GM12878 (cell line): ENCODE data around the gene AP1AR. TPM values are rescaled to one million over a fixed set of nuclear protein-coding genes. Genes with fewer than 3 reads are reported as not detected.

Source experiments
- ATAC-seq: fragments of 200-7000 bp; cut with Tn5 transposase; 3 replicates; pipeline ENCODE4 v1.9.1; 2020; ENCODE audit warnings: mild to moderate bottlenecking, moderate library complexity
- BruUV-seq: library from RNA; stranded (reverse); fragments of 400-500 nt; replicated peaks from 2 replicates; lab custom pipeline; 2021; lab: Mats Ljungman, UMichigan
- CTCF ChIA-PET: fragments of 300-600 bp; sonication (Branson Sonifier 250); formaldehyde crosslinking; extraction: SDS; loops from one replicate; lab custom pipeline; 2021; ENCODE audit warnings: inconsistent platforms; lab: Yijun Ruan, JAX
- POLR2A ChIA-PET: fragments of 350-600 bp; formaldehyde crosslinking; extraction: SDS; loops from one replicate; lab custom pipeline; 2021; ENCODE audit warnings: inconsistent platforms; lab: Charles Lee
- RAD21 ChIA-PET: fragments of 300-600 bp; sonication (Branson Sonifier 250); formaldehyde crosslinking; loops from one replicate; lab custom pipeline; 2023; ENCODE audit warnings: antibody characterized with exemption; ENCODE audit not compliant: unreplicated experiment; lab: Charles Lee
- SMC1A ChIA-PET: fragments of 300-600 bp; sonication (Branson Sonifier 250); formaldehyde crosslinking; loops from one replicate; lab custom pipeline; 2023; ENCODE audit not compliant: unreplicated experiment, uncharacterized antibody; lab: Charles Lee
- DNase-seq: peaks from one replicate; pipeline ENCODE4 v3.0.0-alpha.2; 2011; ENCODE audit warnings: low read depth, low spot score
- FAIRE-seq: peaks from 3 replicates; lab custom pipeline; 2011; peaks lifted over from hg19 to GRCh38; lab: Jason Lieb, UNC
- H2AFZ ChIP-seq: 2 replicates; pipeline ENCODE4 v1.6.0; 2011; ENCODE audit warnings: low read depth, low read length, control low read depth; ENCODE audit not compliant: control insufficient read depth
- H3K27ac ChIP-seq: 2 replicates; pipeline ENCODE4 v1.5.1; 2011; ENCODE audit warnings: control low read depth; ENCODE audit not compliant: control insufficient read depth, insufficient read depth
- H3K27me3 ChIP-seq, 2 experiments: replicated peaks in 1 of 2; 2 replicates each; pipeline versions ENCODE4 v1.6.0 to v1.6.1; 2011; ENCODE audit warnings: low read length in 1 of 2; ENCODE audit not compliant: control insufficient read depth in 2 of 2, insufficient read depth in 2 of 2
- H3K36me3 ChIP-seq, 2 experiments: 2 replicates each; pipeline ENCODE4 v1.5.1; 2011; ENCODE audit warnings: low read length in 1 of 2; ENCODE audit not compliant: control insufficient read depth in 2 of 2, insufficient read depth in 2 of 2
- H3K4me1 ChIP-seq: 2 replicates; pipeline ENCODE4 v1.6.1; 2011; ENCODE audit warnings: mild to moderate bottlenecking, low read length, moderate library complexity, mixed read lengths; ENCODE audit not compliant: control insufficient read depth, insufficient read depth
- H3K4me2 ChIP-seq: 2 replicates; pipeline ENCODE4 v1.6.0; 2011; ENCODE audit warnings: control low read depth; ENCODE audit not compliant: control insufficient read depth, insufficient read depth
- H3K4me3 ChIP-seq: fragments of 200-600 bp; sonication (generic); 2 replicates; pipeline ENCODE4 v1.5.1; 2016
- H3K79me2 ChIP-seq: 2 replicates; pipeline ENCODE4 v1.6.0; 2011; ENCODE audit warnings: low read length; ENCODE audit not compliant: control insufficient read depth, insufficient read depth
- H3K9ac ChIP-seq: 2 replicates; pipeline ENCODE4 v1.8.0; 2011; ENCODE audit warnings: low read length, control low read depth, mixed read lengths; ENCODE audit not compliant: control insufficient read depth, insufficient read depth
- H3K9me3 ChIP-seq: replicated peaks from 3 replicates; pipeline ENCODE4 v1.5.1; 2011; ENCODE audit warnings: mild to moderate bottlenecking, low read length; ENCODE audit not compliant: control insufficient read depth, insufficient read depth
- H4K20me1 ChIP-seq: 2 replicates; pipeline ENCODE4 v1.6.0; 2011; ENCODE audit not compliant: control insufficient read depth, insufficient read depth
- ATF3 ChIP-seq: IDR thresholded peaks from 2 replicates; pipeline ENCODE4 v1.6.1; 2011; ENCODE audit warnings: low read depth, mild to moderate bottlenecking, low read length, moderate library complexity, borderline replicate concordance; ENCODE audit errors: extremely low read depth
- BCLAF1 ChIP-seq: fragments of 450-650 bp; IDR thresholded peaks from 2 replicates; pipeline ENCODE4 v1.6.1; 2017; ENCODE audit warnings: antibody characterized with exemption, mild to moderate bottlenecking, moderate library complexity
- E4F1 ChIP-seq: fragments of 450-650 bp; IDR thresholded peaks from 2 replicates; pipeline ENCODE4 v1.6.1; 2018; ENCODE audit warnings: borderline replicate concordance, mild to moderate bottlenecking; ENCODE audit not compliant: partially characterized antibody
- EGR1 ChIP-seq, 2 experiments: IDR thresholded peaks; 1 replicate in 1 of 2; 2 replicates in 1 of 2; pipeline ENCODE4 v1.6.1; 2011 to 2012; ENCODE audit warnings: low read depth in 2 of 2, low read length in 2 of 2, borderline replicate concordance in 1 of 2, mild to moderate bottlenecking in 1 of 2, moderate library complexity in 1 of 2
- HDAC2 ChIP-seq: fragments of 200-600 bp; sonication (generic); IDR thresholded peaks from 2 replicates; pipeline ENCODE4 v1.6.1; 2017
- HDGF ChIP-seq: fragments of 450-650 bp; IDR thresholded peaks from 2 replicates; pipeline ENCODE4 v1.6.1; 2016; ENCODE audit warnings: antibody characterized with exemption
- MTA2 ChIP-seq: fragments of 450-650 bp; IDR thresholded peaks from 2 replicates; pipeline ENCODE4 v1.6.1; 2016; ENCODE audit warnings: low read depth, mild to moderate bottlenecking, moderate library complexity
- NFYA ChIP-seq: IDR thresholded peaks from 2 replicates; pipeline ENCODE4 v1.6.1; 2011; ENCODE audit warnings: low read depth, mild to moderate bottlenecking, low read length, improper control_type of control experiment, borderline replicate concordance
- RAD21 ChIP-seq: IDR thresholded peaks from 2 replicates; pipeline ENCODE4 v1.6.1; 2011; ENCODE audit warnings: mild to moderate bottlenecking, low read depth, low read length, moderate library complexity; ENCODE audit not compliant: insufficient read depth
- RAD51 ChIP-seq: fragments of 450-650 bp; IDR thresholded peaks from 2 replicates; pipeline ENCODE4 v1.6.1; 2016; ENCODE audit warnings: moderate library complexity, mild to moderate bottlenecking, inconsistent platforms
- SMAD1 ChIP-seq: fragments of 450-650 bp; IDR thresholded peaks from 2 replicates; pipeline ENCODE4 v1.6.1; 2018; ENCODE audit warnings: mild to moderate bottlenecking, low read depth; ENCODE audit not compliant: partially characterized antibody
- SUPT20H ChIP-seq: IDR thresholded peaks from 2 replicates; pipeline ENCODE4 v1.6.1; 2011; ENCODE audit warnings: low read depth, mild to moderate bottlenecking, low read length, moderate library complexity, borderline replicate concordance; ENCODE audit not compliant: control insufficient read depth
- ZBTB40 ChIP-seq: fragments of 450-650 bp; IDR thresholded peaks from 2 replicates; pipeline ENCODE4 v1.6.1; 2016; ENCODE audit warnings: mild to moderate bottlenecking, moderate library complexity, borderline replicate concordance
- ZNF622 ChIP-seq: fragments of 450-650 bp; IDR thresholded peaks from 2 replicates; pipeline ENCODE4 v1.6.1; 2017; ENCODE audit warnings: mild to moderate bottlenecking, inconsistent platforms
- WGBS: methylation state at CpG from one replicate; pipeline ENCODE4 v1.1.6; 2016; ENCODE audit warnings: low lambda C conversion rate; ENCODE audit not compliant: insufficient replicate concordance, insufficient coverage; ENCODE audit errors: missing lambda C conversion rate; 5-methylcytosine and 5-hydroxymethylcytosine counted together
- in situ Hi-C: fragments of 300-500 bp; cut with MboI; formaldehyde crosslinking; loops from 9 replicates; pipeline ENCODE4 v1.14.3; 2018; ENCODE audit warnings: mixed read lengths
- intact Hi-C: fragments of 100-400 bp; cut with micrococcal nuclease; formaldehyde crosslinking; loops from one replicate; pipeline ENCODE4 v1.14.2; 2022; ENCODE audit not compliant: unreplicated experiment
- polyA plus RNA-seq, 11 experiments: library from polyadenylated mRNA; depleted of rRNA in 4 of 11; unstranded in 6 of 11; stranded (reverse) in 5 of 11; fragments of >200 nt; fragmentation: Nextera tagmentation in 4 of 11; fragmentation: Illumina TruSeq in 1 of 11; extraction: Ambion mirVana in 4 of 11; extraction: Trizol in 1 of 11; gene quantifications; 1 replicate in 1 of 11; 2 replicates in 10 of 11; pipeline versions ENCODE4 v1.2.1 to v1.2.3, GENCODE V29; 2011 to 2016; ENCODE audit warnings: inconsistent platforms in 2 of 11, missing spikeins in 2 of 11, low read depth in 1 of 11
- total RNA-seq, 4 experiments: library from RNA; depleted of rRNA in 3 of 4; stranded (reverse); fragments of >200 nt in 3 of 4; fragmentation: Illumina TruSeq in 1 of 4; extraction: Trizol in 1 of 4; gene quantifications; 2 replicates each; pipeline versions ENCODE4 v1.2.1 to v1.2.3, GENCODE V29; 2013 to 2021

The AP1AR gene
- total and polyA plus RNA-seq, 10 of the 15 experiments (the other 5 are each of a cell fraction or from before 2014, with no cell fraction given) = 5.6 to 29.1 (median 16.3) TPM

GRCh38 chr4:112270051-112270450 is 38.5 kb downstream of the AP1AR start:
- Histone ChIP-seq H3K4me3 (no peak overlapping the region), H3K27ac (no peak overlapping the region), H3K9ac (no peak overlapping the region; the same call in 1 of the 2 replicates), H3K79me2 (peaks cover 21% of the 10 kb centered on the region), H2AFZ (no peak overlapping the region), H4K20me1 (no peaks in the 10 kb centered on the region), H3K4me2 (no peak overlapping the region), H3K27me3 (no peaks in the 10 kb centered on the region), H3K9me3 (no peaks in the 10 kb centered on the region), H3K4me1 (peaks cover 5% of the 10 kb centered on the region), H3K36me3 (peaks cover 2 to 4% of the 10 kb centered on the region in 2 experiments)
- no peak for TF ChIP-seq ZBTB40
- no peak for TF ChIP-seq RAD51
- TF ChIP-seq ZNF622 = no peak
- TF ChIP-seq HDAC2 = no peak
- no peak for TF ChIP-seq ATF3
- no peak for TF ChIP-seq SUPT20H
- no peak for TF ChIP-seq EGR1 (IDR thresholded peaks at IDR 0.05; ENCODE audit: borderline replicate concordance in 1 of 2, low read depth in 2 of 2, low read length in 2 of 2)
- no peak for TF ChIP-seq HDGF
- TF ChIP-seq MTA2 = no peak
- no peak for TF ChIP-seq BCLAF1
- no peak for TF ChIP-seq SMAD1
- TF ChIP-seq NFYA = no peak
- no peak for TF ChIP-seq E4F1
- no peak for TF ChIP-seq RAD21
- in situ Hi-C loops = no loop called here
- ATAC-seq (no peak), FAIRE-seq (no peak), DNase-seq (no peak)
- BruUV-seq = no TSS peak
- ChIA-PET SMC1A (interaction anchor here (1.1 to 22.9 kb wide), 5 partner anchors 19 to 51 kb away, joined by 3 to 247 read pairs (median 7); no protein-coding TSS in a partner anchor), POLR2A (no interaction called here), RAD21 (interaction anchor here (1.1 kb wide), 1 partner anchor 38 kb away, joined by 4 read pairs; no protein-coding TSS in a partner anchor), CTCF (interaction anchor here (0.7 to 1.1 kb wide), 2 partner anchors 37 to 51 kb away, joined by 3 to 4 read pairs; no protein-coding TSS in a partner anchor)
- 0% methylated on average over 1 of the region's 1 CpG for WGBS
- intact Hi-C loops = no loop called here
